Ovary (tissue), 9 donors: ENCODE results near the gene NDUFA8. TPM values are rescaled to one million over a fixed set of nuclear protein-coding genes. Genes with fewer than 3 reads are reported as not detected.

Experiments
- DNase-seq, 5 donors: peaks; one replicate each; pipeline ENCODE4 v3.0.0-alpha.2; 2019 to 2020
- H3K27ac ChIP-seq, 2 donors: fragments of 200-600 bp; one replicate each; pipeline versions ENCODE4 v1.5.1 to v1.8.0; 2019 to 2022
- H3K27me3 ChIP-seq: fragments of 200-600 bp; one replicate; pipeline ENCODE4 v1.8.0; 2022
- H3K36me3 ChIP-seq: fragments of 200-600 bp; sonication (generic); one replicate; pipeline ENCODE4 v1.5.1; 2019
- H3K4me1 ChIP-seq: one replicate; pipeline ENCODE4 v1.8.1; 2013; ENCODE audit warnings: mild to moderate bottlenecking, moderate library complexity; ENCODE audit not compliant: insufficient read depth
- H3K4me3 ChIP-seq: fragments of 200-600 bp; sonication (generic); one replicate; pipeline ENCODE4 v1.5.1; 2017
- H3K9me3 ChIP-seq, 2 donors: fragments of 200-600 bp in 1 of 2; sonication (generic) in 1 of 2; one replicate each; pipeline versions ENCODE4 v1.5.1 to v1.8.1; 2013 to 2019; ENCODE audit warnings: mild to moderate bottlenecking in 1 of 2, moderate library complexity in 1 of 2
- CTCF ChIP-seq, 3 donors: fragments of 450-650 bp in 2 of 3; fragments of 200-600 bp in 1 of 3; IDR thresholded peaks; one replicate each; pipeline versions ENCODE4 v1.5.1 to v1.8.0; 2016 to 2022; ENCODE audit warnings: antibody characterized with exemption in 3 of 3, mild to moderate bottlenecking in 1 of 3
- EP300 ChIP-seq: sonication (generic); formaldehyde crosslinking; IDR thresholded peaks from one replicate; pipeline ENCODE4 v1.6.1; 2017; ENCODE audit warnings: antibody characterized with exemption
- POLR2A ChIP-seq: fragments of 450-650 bp; IDR thresholded peaks from one replicate; pipeline ENCODE4 v1.6.1; 2017; ENCODE audit warnings: antibody characterized with exemption, mild to moderate bottlenecking, moderate library complexity
- WGBS, 3 donors: extraction: QIAGEN DNeasy Blood & Tissue Kit in 1 of 3; methylation state at CpG; one replicate each; pipeline versions ENCODE4 v1.1.5 to v1.1.7; 2013 to 2017; 5-methylcytosine and 5-hydroxymethylcytosine counted together
- intact Hi-C, 4 donors: fragments of 100-400 bp; cut with DNase I; formaldehyde crosslinking; loops; one replicate each; pipeline versions ENCODE4 v1.11.0 to v1.15.1; 2022 to 2023
- polyA plus RNA-seq, 2 donors: library from polyadenylated mRNA; stranded (reverse); fragments of 200-250 nt in 1 of 2; fragments of 350-450 nt in 1 of 2; fragmentation: Illumina TruSeq in 1 of 2; extraction: RNeasy Lipid Tissue Mini Kit (QIAGEN cat#74804) in 1 of 2; gene quantifications; one replicate each; pipeline ENCODE4 v1.2.3, GENCODE V29; 2013 to 2014
- total RNA-seq, 7 donors: library from RNA; depleted of rRNA in 2 of 7; stranded (reverse); fragments of >200 nt in 2 of 7; fragmentation: NEBNext Ultra II Directional in 3 of 7; extraction: Animal tissue kit (Norgen Biotek cat#: 25700) in 3 of 7; gene quantifications; one replicate each; pipeline versions ENCODE4 v1.1.0 to v1.2.4, GENCODE V29; 2016 to 2023
- donor health status: DM: no; HTN: no; CAD: no; lungs with moderate emphysema.
- donor health status: DM: no; HTN: no; CAD: no.
- donor health status: Bipolar disorder and iron deficiency.
- donor health status: DM: yes; HTN: yes; CAD: no.
- donor health status: DM: no; HTN: no; CAD: no.
- donor health status: DM: yes; HTN: yes; CAD: no.

The NDUFA8 gene
- total and polyA plus RNA-seq, 9 donors = 17.2 to 88.0 (median 32.6) TPM

DNA sequence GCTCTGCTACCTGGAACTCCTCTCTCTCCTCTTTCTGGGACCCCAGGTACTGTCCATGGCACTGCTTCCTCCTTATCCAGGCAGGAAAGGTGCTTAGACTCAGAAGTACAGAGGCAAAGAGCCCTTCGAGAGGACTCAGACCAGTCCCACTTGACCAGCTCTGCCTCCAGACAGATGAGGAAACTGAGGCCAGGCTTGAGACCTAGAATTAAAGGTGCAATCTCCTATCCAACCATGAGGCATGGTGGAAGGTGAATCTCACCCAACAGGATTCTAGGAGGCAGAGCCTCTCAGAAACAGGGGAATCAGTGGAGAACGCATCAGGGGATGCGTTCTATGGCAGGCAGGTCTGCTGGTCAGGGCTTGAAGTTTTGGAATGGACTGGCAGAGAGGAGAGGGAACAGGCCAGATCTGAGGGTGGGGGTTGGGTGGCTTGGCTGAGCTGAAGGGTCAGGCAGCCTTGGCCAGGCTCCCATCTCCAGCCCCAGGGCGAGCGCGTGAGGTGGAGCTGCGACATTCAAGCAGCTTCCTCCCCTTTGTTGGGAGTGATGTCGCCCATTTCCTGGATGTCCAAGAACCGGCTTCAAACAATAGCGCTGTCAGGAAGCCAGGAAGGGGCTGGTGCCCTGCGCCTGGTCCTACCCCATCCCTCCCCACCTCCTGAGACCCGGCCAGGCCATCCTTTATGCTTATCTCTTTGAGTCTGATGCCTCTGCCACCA is 26.2 kb downstream of the NDUFA8 start:
- H3K36me3 ChIP-seq = no peaks in the 10 kb centered on the region
- H3K4me1 ChIP-seq = peaks cover 1% of the 10 kb centered on the region
- no peaks in the 10 kb centered on the region for H3K9me3 ChIP-seq
- H3K4me3 ChIP-seq = no peak overlapping the region
- intact Hi-C loops = no loop called here
- 76 to 83% (median 77%) methylated on average over 12 of the region's 12 CpGs for WGBS, 3 donors
- H3K27me3 ChIP-seq = no peaks in the 10 kb centered on the region
- no peak for DNase-seq
- TF ChIP-seq POLR2A (no peak), EP300 (no peak), CTCF (IDR thresholded peaks at IDR 0.05) (no peak)
- no peak overlapping the region for H3K27ac ChIP-seq

- no peak for TF ChIP-seq EP300
- no peak for TF ChIP-seq POLR2A
- no peak for TF ChIP-seq CTCF (IDR thresholded peaks at IDR 0.05)
- no peaks in the 10 kb centered on the region for H3K36me3 ChIP-seq
- no peaks in the 10 kb centered on the region for H3K9me3 ChIP-seq
- WGBS, 3 donors = 80 to 86% (median 82%) methylated on average over 4 of the region's 4 CpGs
- no peaks in the 10 kb centered on the region for H3K27me3 ChIP-seq
- no peak for DNase-seq
- no peak overlapping the region for H3K4me3 ChIP-seq
- intact Hi-C loops = no loop called here
- H3K27ac ChIP-seq = no peak overlapping the region
- H3K4me1 ChIP-seq = peaks cover 1% of the 10 kb centered on the region
Observed at GRCh38 chr9:122132539-122132938, 27.0 kb downstream of the NDUFA8 start.

- no peak overlapping the region for H3K4me3 ChIP-seq
- H3K27ac ChIP-seq = no peak overlapping the region
- peaks cover 1% of the 10 kb centered on the region for H3K4me1 ChIP-seq
- H3K27me3 ChIP-seq = no peaks in the 10 kb centered on the region
- no peaks in the 10 kb centered on the region for H3K9me3 ChIP-seq
- intact Hi-C loops = no loop called here
- no peaks in the 10 kb centered on the region for H3K36me3 ChIP-seq
- TF ChIP-seq CTCF (IDR thresholded peaks at IDR 0.05) = no peak
- TF ChIP-seq EP300 = no peak
- no peak for TF ChIP-seq POLR2A
- DNase-seq = no peak
- 22 to 29% (median 27%) methylated on average over 20 to 21 of the region's 21 CpGs for WGBS, 3 donors
Observed at GRCh38 chr9:122131401-122132001, 28.1 kb downstream of the NDUFA8 start.

- no peaks in the 10 kb centered on the region for H3K36me3 ChIP-seq
- TF ChIP-seq EP300 (no peak), POLR2A (no peak), CTCF (IDR thresholded peaks at IDR 0.05) (no peak)
- no peak for DNase-seq
- H3K4me1 ChIP-seq = peaks cover 1% of the 10 kb centered on the region
- H3K9me3 ChIP-seq = no peaks in the 10 kb centered on the region
- 70 to 78% (median 75%) methylated on average over 4 of the region's 4 CpGs for WGBS, 3 donors
- intact Hi-C loops = no loop called here
- H3K27ac ChIP-seq = no peak overlapping the region
- H3K4me3 ChIP-seq = no peak overlapping the region
- no peaks in the 10 kb centered on the region for H3K27me3 ChIP-seq
Observed at GRCh38 chr9:122130837-122131236, 28.7 kb downstream of the NDUFA8 start.
